ENCODE results near the gene ACADM.
"Not testable (repeated sequence)": the region's sequence is repeated elsewhere in the genome, so short reads cannot be mapped to it uniquely, and the experiment has no call there.

GRCh38 chr1:75722246-75722645 lies 2.3 kb upstream of the ACADM start:
- TF ChIP-seq CTCF, POLR2A (IDR thresholded peaks at IDR 0.05): not testable (repeated sequence)
